ENCODE data around the gene NUCB1. TPM values are rescaled to one million over a fixed set of nuclear protein-coding genes. Genes with fewer than 3 reads are reported as not detected.
"Not testable (repeated sequence)": the region's sequence is repeated elsewhere in the genome, so short reads cannot be mapped to it uniquely, and the experiment has no call there.

Gene NUCB1
- total RNA-seq, 1 experiment from 2014 or later = 153 TPM

GRCh38 chr19:48897181-48897580 lies 2.9 kb upstream of the NUCB1 start (continued):
- TF ChIP-seq SMAD4 (CRISPR knock-in tag; IDR thresholded peaks at IDR 0.05) (no peak), CBFB (CRISPR knock-in tag; IDR thresholded peaks at IDR 0.05; ENCODE audit: low read depth) (no peak)

GRCh38 chr19:48899386-48899749 lies 744 bp upstream of the NUCB1 start:
- Mint-ChIP-seq H3K4me3 (peak overlapping the region; percentile 97), H3K27me3 (ENCODE audit: low read depth) (peaks cover 15% of the 10 kb centered on the region), H3K36me3 (peaks cover 12% of the 10 kb centered on the region), H3K27ac (peak overlapping the region; percentile 99), H3K4me1 (peaks cover 15% of the 10 kb centered on the region)
- DNase-seq (ENCODE audit: low spot score); ATAC-seq; H3K9me3 Mint-ChIP-seq: not testable (repeated sequence)
- ChIA-PET CTCF (interaction anchor here (0.8 to 3.8 kb wide), 15 partner anchors 12 to 311 kb away, joined by 3 to 23 read pairs (median 5); partner anchors contain the start of genes CA11, DHDH, GYS1 and RUVBL2), POLR2A (interaction anchor here (0.8 to 1.8 kb wide), 5 partner anchors 20 to 71 kb away, joined by 3 to 7 read pairs (median 5); partner anchors contain the start of genes DHDH and PPP1R15A)

GRCh38 chr19:48900477-48901406 lies 630 bp downstream of the NUCB1 start:
- CTCF ChIA-PET = interaction anchor here (0.7 to 3.8 kb wide), 20 partner anchors 10 to 310 kb away, joined by 3 to 23 read pairs (median 5); partner anchors contain the start of genes CA11, DHDH, GYS1 and RUVBL2
- peak overlapping the region; percentile 99 for H3K27ac Mint-ChIP-seq
- H3K36me3 Mint-ChIP-seq = peaks cover 24% of the 10 kb centered on the region
- peaks cover 10% of the 10 kb centered on the region for H3K4me1 Mint-ChIP-seq
- ATAC-seq = no peak
- H3K27me3 Mint-ChIP-seq (ENCODE audit: low read depth) = peaks cover under 1% of the 10 kb centered on the region; the same call in 1 of the 2 replicates
- TF ChIP-seq EMX1 (CRISPR knock-in tag; IDR thresholded peaks at IDR 0.05) (no peak), MYBL2 (CRISPR knock-in tag; IDR thresholded peaks at IDR 0.05) (no peak), ZBTB43 (CRISPR knock-in tag; IDR thresholded peaks at IDR 0.05) (0 out of 2 replicates have a peak, but pooled peaks have one; percentile 28), ZNF532 (CRISPR knock-in tag; IDR thresholded peaks at IDR 0.05; ENCODE audit: borderline replicate concordance) (no peak), GRHL2 (CRISPR knock-in tag; IDR thresholded peaks at IDR 0.05; ENCODE audit: insufficient replicate concordance, severe bottlenecking) (no peak)
- peak overlapping the region; percentile 97 for H3K4me3 Mint-ChIP-seq
- no peaks in the 10 kb centered on the region for H3K9me3 Mint-ChIP-seq
- DNase-seq (ENCODE audit: low spot score) = no peak
- POLR2A ChIA-PET = interaction anchor here (0.5 to 1.8 kb wide), 8 partner anchors 21 to 537 kb away, joined by 3 to 7 read pairs (median 4); partner anchors contain the start of genes DHDH, PPP1R15A, SYNGR4 and TMEM143

- CTCF ChIA-PET = interaction anchor here (0.7 to 3.8 kb wide), 3 partner anchors 28 to 97 kb away, joined by 3 to 23 read pairs (median 4); partner anchors contain the start of genes GYS1 and RUVBL2
- POLR2A ChIA-PET = not testable (repeated sequence)
Measured at GRCh38 chr19:48902291-48902690, 2.2 kb downstream of the NUCB1 start.

GRCh38 chr19:48903788-48904187 lies 3.7 kb downstream of the NUCB1 start:
- POLR2A ChIA-PET, H3K4me3 Mint-ChIP-seq: not testable (repeated sequence)

More at GRCh38 chr19:48902291-48902690, 2.2 kb downstream of the NUCB1 start:
- H3K9me3 Mint-ChIP-seq; H3K27ac Mint-ChIP-seq; DNase-seq (ENCODE audit: low spot score); H3K4me3 Mint-ChIP-seq; H3K4me1 Mint-ChIP-seq; ATAC-seq; H3K27me3 Mint-ChIP-seq (ENCODE audit: low read depth): not testable (repeated sequence)
- peaks cover 32% of the 10 kb centered on the region for H3K36me3 Mint-ChIP-seq

More at GRCh38 chr19:48903788-48904187, 3.7 kb downstream of the NUCB1 start:
- CTCF ChIA-PET; ATAC-seq; H3K27me3 Mint-ChIP-seq (ENCODE audit: low read depth); H3K9me3 Mint-ChIP-seq; DNase-seq (ENCODE audit: low spot score); H3K27ac Mint-ChIP-seq; H3K4me1 Mint-ChIP-seq: not testable (repeated sequence)
- peaks cover 37% of the 10 kb centered on the region for H3K36me3 Mint-ChIP-seq

All from WTC11 (cell line).